NK-92 treated with Interleukin-12 subunit alpha and Interleukin-12 subunit beta, amount 100 ng/mL, for 24 hours (cell line): Measurements from ENCODE around the gene ALG8.
"Not testable (repeated sequence)": the region's sequence is repeated elsewhere in the genome, so short reads cannot be mapped to it uniquely, and the experiment has no call there.

Experiments used
- DNase-seq: peaks from one replicate; lab custom pipeline; 2025; lab: John Stamatoyannopoulos, UW

ALG8 gene

GRCh38 chr11:78100676-78101472 is 38.6 kb downstream of the ALG8 start:
- no peak for DNase-seq

- DNase-seq: no peak
These were observed 39.2 kb downstream of the ALG8 start for GRCh38 chr11:78100261-78100660.

- DNase-seq: no peak
These were observed 39.8 kb downstream of the ALG8 start for GRCh38 chr11:78099666-78100065.

GRCh38 chr11:78097666-78098385 is 41.6 kb downstream of the ALG8 start:
- no peak for DNase-seq

- peak; percentile 13 for DNase-seq
These were observed 45.2 kb downstream of the ALG8 start for GRCh38 chr11:78094250-78094649.

- not testable (repeated sequence) for DNase-seq
These were observed 52.8 kb downstream of the ALG8 start for GRCh38 chr11:78086521-78087074.

GRCh38 chr11:78085972-78086371 is 53.5 kb downstream of the ALG8 start:
- DNase-seq: no peak

- not testable (repeated sequence) for DNase-seq
These were observed 54.9 kb downstream of the ALG8 start for GRCh38 chr11:78084506-78084905.

- DNase-seq: no peak
These were observed 56.4 kb downstream of the ALG8 start for GRCh38 chr11:78083021-78083420.

- DNase-seq: no peak
These were observed 57.3 kb downstream of the ALG8 start for GRCh38 chr11:78082146-78082545.

GRCh38 chr11:78081583-78081982 is 57.8 kb downstream of the ALG8 start:
- DNase-seq: no peak

GRCh38 chr11:78080818-78081495 is 58.5 kb downstream of the ALG8 start:
- DNase-seq: no peak

GRCh38 chr11:78080084-78080817 is 59.2 kb downstream of the ALG8 start:
- no peak for DNase-seq

- DNase-seq: peak; percentile 67
These were observed 60.0 kb downstream of the ALG8 start, which contains the start of gene NDUFC2 for GRCh38 chr11:78079232-78080083. NDUFC2 (minus strand) TSS chr11:78079862; CDS start chr11:78079744, 118 bp downstream.

- DNase-seq: no peak
These were observed 60.9 kb downstream of the ALG8 start for GRCh38 chr11:78078218-78079167.

- DNase-seq: not testable (repeated sequence)
These were observed 61.8 kb downstream of the ALG8 start for GRCh38 chr11:78077592-78077991.

GRCh38 chr11:78076733-78077403 is 62.6 kb downstream of the ALG8 start:
- DNase-seq: no peak

GRCh38 chr11:78074756-78075155 is 64.7 kb downstream of the ALG8 start:
- DNase-seq: no peak

- DNase-seq: no peak
These were observed 67.0 kb downstream of the ALG8 start for GRCh38 chr11:78072455-78072854.
